ENCODE measurements around the gene POU2F2.

Gene POU2F2

GRCh38 chr19:42132030-42132628, at the start of gene POU2F2:
Gene POU2F2, minus strand, starts transcription at chr19:42132446. Its CDS starts 35 bp downstream, at chr19:42132411.
- FAIRE-seq: peak; percentile 30
- no peak for DNase-seq (ENCODE audit: low spot score)

GRCh38 chr19:42178791-42179674, 46.8 kb upstream of the POU2F2 start:
- no peak for DNase-seq (ENCODE audit: low spot score)

GRCh38 chr19:42177686-42178019, 45.4 kb upstream of the POU2F2 start:
- FAIRE-seq: no peak
- DNase-seq (ENCODE audit: low spot score): no peak

More at GRCh38 chr19:42178791-42179674, 46.8 kb upstream of the POU2F2 start:
- no peak for FAIRE-seq

- DNase-seq (ENCODE audit: low spot score): peak; percentile 87
- FAIRE-seq: no peak
Observed at GRCh38 chr19:42176990-42177685, 44.9 kb upstream of the POU2F2 start.

GRCh38 chr19:42176649-42176989, 44.4 kb upstream of the POU2F2 start:
- DNase-seq (ENCODE audit: low spot score) (no peak), FAIRE-seq (no peak)

- FAIRE-seq (no peak), DNase-seq (ENCODE audit: low spot score) (peak; percentile 36)
Observed at GRCh38 chr19:42175952-42176648, 43.9 kb upstream of the POU2F2 start.

GRCh38 chr19:42174958-42175734, 42.9 kb upstream of the POU2F2 start:
- DNase-seq (ENCODE audit: low spot score) (no peak), FAIRE-seq (no peak)

GRCh38 chr19:42174188-42174587, 41.9 kb upstream of the POU2F2 start:
- DNase-seq (ENCODE audit: low spot score) (no peak), FAIRE-seq (peak; percentile 72)

- DNase-seq (ENCODE audit: low spot score) (no peak), FAIRE-seq (no peak)
Observed at GRCh38 chr19:42173695-42174094, 41.4 kb upstream of the POU2F2 start.

- no peak for FAIRE-seq
- no peak for DNase-seq (ENCODE audit: low spot score)
Observed at GRCh38 chr19:42172261-42172660, 40.0 kb upstream of the POU2F2 start.

- no peak for FAIRE-seq
- no peak for DNase-seq (ENCODE audit: low spot score)
Observed at GRCh38 chr19:42170715-42171114, 38.5 kb upstream of the POU2F2 start.

GRCh38 chr19:42169486-42170413, 37.5 kb upstream of the POU2F2 start:
- DNase-seq (ENCODE audit: low spot score) (no peak), FAIRE-seq (peak; percentile 23)

GRCh38 chr19:42168206-42168605, 36.0 kb upstream of the POU2F2 start:
- DNase-seq (ENCODE audit: low spot score) (no peak), FAIRE-seq (no peak)

GRCh38 chr19:42166316-42166715, 34.1 kb upstream of the POU2F2 start:
- DNase-seq (ENCODE audit: low spot score): no peak
- FAIRE-seq: no peak

- DNase-seq (ENCODE audit: low spot score): no peak
- FAIRE-seq: no peak
Observed at GRCh38 chr19:42165146-42165545, 32.9 kb upstream of the POU2F2 start.

GRCh38 chr19:42161616-42162263, 29.5 kb upstream of the POU2F2 start:
- DNase-seq (ENCODE audit: low spot score) (no peak), FAIRE-seq (no peak)

GRCh38 chr19:42159942-42160341, 27.7 kb upstream of the POU2F2 start:
- FAIRE-seq (no peak), DNase-seq (ENCODE audit: low spot score) (no peak)

GRCh38 chr19:42158926-42159325, 26.7 kb upstream of the POU2F2 start:
- DNase-seq (ENCODE audit: low spot score) (no peak), FAIRE-seq (no peak)

- FAIRE-seq (peak; percentile 37), DNase-seq (ENCODE audit: low spot score) (no peak)
Observed at GRCh38 chr19:42156571-42156970, 24.3 kb upstream of the POU2F2 start.

Measured in urothelium cell line (cell line).